H1 (cell line): ENCODE results near the gene NDC1. TPM values are rescaled to one million over a fixed set of nuclear protein-coding genes. Genes with fewer than 3 reads are reported as not detected.

ENCODE experiments used
- CTBP2 ChIP-seq: IDR thresholded peaks from 2 replicates; pipeline ENCODE4 v1.7.0; 2011; ENCODE audit warnings: borderline replicate concordance, mild to moderate bottlenecking, moderate library complexity, mixed read lengths, low read length; ENCODE audit not compliant: insufficient read depth, insufficient read length
- EZH2 ChIP-seq: fragments of 200-600 bp; sonication (generic); IDR thresholded peaks from 2 replicates; pipeline ENCODE4 v1.7.1; 2012; ENCODE audit warnings: low read depth, mild to moderate bottlenecking, moderate library complexity, low read length, inconsistent platforms; ENCODE audit not compliant: severe bottlenecking
- RAD21 ChIP-seq, 2 experiments: IDR thresholded peaks in 1 of 2; conservative IDR thresholded peaks in 1 of 2; 2 replicates each; pipeline ENCODE4 v1.6.1; 2011; ENCODE audit warnings: low read depth in 2 of 2, low read length in 2 of 2, improper control_type of control experiment in 1 of 2, inconsistent platforms in 1 of 2, mild to moderate bottlenecking in 1 of 2, moderate library complexity in 1 of 2
- SIN3A ChIP-seq, 2 experiments: IDR thresholded peaks in 1 of 2; conservative IDR thresholded peaks in 1 of 2; 2 replicates each; pipeline ENCODE4 v1.6.1; 2011 to 2012; ENCODE audit warnings: low read length in 2 of 2, improper control_type of control experiment in 1 of 2, low read depth in 1 of 2, mild to moderate bottlenecking in 1 of 2
- SIRT6 ChIP-seq: IDR thresholded peaks from one replicate; pipeline ENCODE4 v1.7.1; 2012; ENCODE audit warnings: low read length, inconsistent platforms
- TCF12 ChIP-seq: IDR thresholded peaks from 2 replicates; pipeline ENCODE4 v1.6.1; 2011; ENCODE audit warnings: low read depth, mild to moderate bottlenecking, low read length
- ZNF274 ChIP-seq: IDR thresholded peaks from 2 replicates; pipeline ENCODE4 v1.7.0; 2012; ENCODE audit warnings: low read length, borderline replicate concordance; ENCODE audit errors: extremely low read depth
- polyA plus RNA-seq, 7 experiments: library from polyadenylated mRNA; depleted of rRNA in 3 of 7; stranded (reverse) in 5 of 7; unstranded in 2 of 7; fragments of >200 nt in 5 of 7; fragments of 200-250 nt in 2 of 7; gene quantifications; 1 replicate in 5 of 7; 2 replicates in 1 of 7; 4 replicates in 1 of 7; pipeline versions ENCODE4 v1.2.1 to v1.2.3, GENCODE V29; 2011 to 2013; ENCODE audit warnings: missing spikeins in 2 of 7, mixed read lengths in 2 of 7
- total RNA-seq: library from RNA; stranded (reverse); fragmentation: NEBNext Ultra II Directional; extraction: Animal tissue kit (Norgen Biotek cat#: 25700); gene quantifications from 2 replicates; pipeline ENCODE4 v1.2.1, GENCODE V29; 2021

NDC1 gene
- total and polyA plus RNA-seq, 2 of the 8 experiments (the other 6 are each of a cell fraction or from before 2014, with no cell fraction given) = 62.9 to 66.1 TPM

DNA sequence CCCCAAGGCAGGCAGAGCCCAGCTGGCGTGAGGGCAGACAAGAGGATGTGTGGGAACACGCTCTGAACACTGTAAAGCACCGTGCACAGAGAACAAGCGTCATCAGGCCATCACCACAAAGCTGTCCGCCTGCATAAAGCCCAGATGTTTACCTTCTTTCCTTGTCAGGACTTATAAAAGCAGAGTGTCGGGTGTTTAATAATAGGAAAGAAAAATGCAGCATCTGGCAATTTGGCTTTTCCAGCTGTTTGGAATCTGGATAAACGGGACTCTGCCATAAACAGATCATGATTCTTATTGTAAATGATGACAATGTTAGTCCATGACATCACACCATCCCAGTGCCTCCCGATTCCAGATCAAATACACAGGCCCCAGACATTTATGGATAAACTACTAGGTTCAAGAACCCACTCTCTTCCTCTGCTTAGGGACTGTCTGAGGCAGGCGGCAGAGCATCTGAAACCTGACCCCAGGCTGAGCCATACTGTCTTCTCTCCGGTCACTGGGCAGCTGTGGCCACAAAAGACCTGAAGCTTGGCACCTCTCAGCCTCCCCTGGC is 103.4 kb downstream of the NDC1 start (continued):
- TF ChIP-seq CTBP2 (no peak), SIRT6 (no peak), RAD21 (IDR thresholded peaks at IDR 0.05 in 1 of 2, conservative IDR thresholded peaks at IDR 0.05 in 1 of 2; ENCODE audit: low read depth in 2 of 2, low read length in 2 of 2) (no peak), EZH2 (no peak), SIN3A (conservative IDR thresholded peaks at IDR 0.05 in 1 of 2, IDR thresholded peaks at IDR 0.05 in 1 of 2; ENCODE audit: low read depth in 1 of 2, low read length in 2 of 2) (no peak), ZNF274 (no peak), TCF12 (no peak)
